GM23338 (cell line): ENCODE results near the gene SLC35F1. TPM values are rescaled to one million over a fixed set of nuclear protein-coding genes. Genes with fewer than 3 reads are reported as not detected.

Experiments used
- ATAC-seq: fragments of 200-7000 bp; cut with Tn5 transposase; 3 replicates; pipeline ENCODE4 v1.9.1; 2020
- DNase-seq: peaks from one replicate; pipeline ENCODE4 v3.0.0-alpha.2; 2015; ENCODE audit warnings: low spot score
- H2AFZ ChIP-seq: fragments of 200-600 bp; sonication (generic); 2 replicates; pipeline ENCODE4 v1.8.0; 2016; ENCODE audit warnings: antibody characterized with exemption, mild to moderate bottlenecking, moderate library complexity
- H3F3A ChIP-seq: fragments of 200-600 bp; sonication (generic); replicated peaks from 2 replicates; pipeline ENCODE4 v1.8.0; 2017; ENCODE audit warnings: antibody characterized with exemption, mixed run types, low read depth
- H3K27ac ChIP-seq: fragments of 200-600 bp; sonication (generic); 2 replicates; pipeline ENCODE4 v1.6.1; 2016; ENCODE audit warnings: low read depth
- H3K27me3 ChIP-seq: fragments of 200-600 bp; sonication (generic); 2 replicates; pipeline ENCODE4 v1.8.0; 2016; ENCODE audit warnings: mild to moderate bottlenecking, mixed run types, moderate library complexity; ENCODE audit not compliant: insufficient read depth
- H3K36me3 ChIP-seq: fragments of 200-600 bp; sonication (generic); 2 replicates; pipeline ENCODE4 v1.8.0; 2016; ENCODE audit warnings: mild to moderate bottlenecking; ENCODE audit not compliant: insufficient read depth
- H3K4me1 ChIP-seq: fragments of 200-600 bp; sonication (generic); 2 replicates; pipeline ENCODE4 v1.8.0; 2016; ENCODE audit warnings: mild to moderate bottlenecking, moderate library complexity; ENCODE audit not compliant: insufficient read depth
- H3K4me2 ChIP-seq: fragments of 200-600 bp; sonication (generic); 2 replicates; pipeline ENCODE4 v1.7.1; 2017; ENCODE audit warnings: mixed run types
- H3K4me3 ChIP-seq: fragments of 200-600 bp; sonication (generic); 2 replicates; pipeline ENCODE4 v1.6.1; 2016; ENCODE audit warnings: mixed run types
- H3K79me2 ChIP-seq: fragments of 200-600 bp; sonication (generic); replicated peaks from 2 replicates; pipeline ENCODE4 v1.8.0; 2017; ENCODE audit warnings: mild to moderate bottlenecking; ENCODE audit not compliant: insufficient read depth
- H3K9me2 ChIP-seq: fragments of 200-600 bp; sonication (generic); 2 replicates; pipeline ENCODE4 v1.8.0; 2017; ENCODE audit not compliant: insufficient read depth
- H4K20me1 ChIP-seq: fragments of 200-600 bp; sonication (generic); replicated peaks from 2 replicates; pipeline ENCODE4 v1.8.0; 2017; ENCODE audit warnings: mild to moderate bottlenecking; ENCODE audit not compliant: insufficient read depth
- H3K27ac Mint-ChIP-seq: 2 replicates; pipeline ENCODE4 v1.8.0; 2020; ENCODE audit warnings: inconsistent platforms, mild to moderate bottlenecking, moderate library complexity, mixed read lengths
- H3K27me3 Mint-ChIP-seq: 3 replicates; pipeline ENCODE4 v1.8.0; 2022; ENCODE audit warnings: low read depth, mild to moderate bottlenecking, moderate library complexity, mixed read lengths, inconsistent platforms; ENCODE audit not compliant: insufficient read depth, poor library complexity
- H3K36me3 Mint-ChIP-seq: 3 replicates; pipeline ENCODE4 v1.8.0; 2021; ENCODE audit warnings: low read depth, mild to moderate bottlenecking, inconsistent platforms, moderate library complexity, mixed read lengths
- H3K4me1 Mint-ChIP-seq: 3 replicates; pipeline ENCODE4 v1.8.0; 2020; ENCODE audit warnings: mild to moderate bottlenecking, inconsistent platforms, mixed read lengths
- H3K4me3 Mint-ChIP-seq: 3 replicates; pipeline ENCODE4 v1.8.0; 2021; ENCODE audit warnings: moderate library complexity, mild to moderate bottlenecking, inconsistent platforms, mixed read lengths
- H3K9me3 Mint-ChIP-seq: 3 replicates; pipeline ENCODE4 v1.8.0; 2020; ENCODE audit warnings: moderate library complexity, mild to moderate bottlenecking, inconsistent platforms, mixed read lengths
- CREB1 ChIP-seq: fragments of 250-450 bp; sonication (Bioruptor Pico); IDR thresholded peaks from 2 replicates; pipeline ENCODE4 v1.5.0; 2020; ENCODE audit warnings: low read depth, mild to moderate bottlenecking, moderate library complexity
- JUNB ChIP-seq: IDR thresholded peaks from one replicate; pipeline ENCODE4 v1.6.1; 2016; ENCODE audit warnings: antibody characterized with exemption; ENCODE audit not compliant: unreplicated experiment
- POLR2AphosphoS5 ChIP-seq: IDR thresholded peaks from 2 replicates; pipeline ENCODE4 v1.6.1; 2016; ENCODE audit warnings: antibody characterized with exemption, low read depth
- ZNF114 ChIP-seq: fragments of 250-450 bp; sonication (Bioruptor Pico); IDR thresholded peaks from 2 replicates; pipeline ENCODE4 v1.5.0; 2020; ENCODE audit warnings: mild to moderate bottlenecking, moderate library complexity
- polyA plus RNA-seq: library from polyadenylated mRNA; unstranded; fragments of >200 nt; fragmentation: Nextera tagmentation; extraction: Ambion mirVana; gene quantifications from 2 replicates; pipeline ENCODE4 v1.2.1, GENCODE V29; 2016
- total RNA-seq: library from RNA; depleted of rRNA; stranded (reverse); fragments of >200 nt; shearing (Covaris generic); gene quantifications from 2 replicates; pipeline ENCODE4 v1.2.3, GENCODE V29; 2014
- TF ChIP-seq, protein P1 (sequence below): IDR thresholded peaks from 2 replicates; pipeline ENCODE4 v1.6.1; 2016; ENCODE audit warnings: antibody characterized with exemption
- TF ChIP-seq, protein P2 (sequence below), 2 experiments: fragments of 200-600 bp in 1 of 2; sonication (generic) in 1 of 2; conservative IDR thresholded peaks; 2 replicates each; pipeline versions ENCODE4 v1.5.1 to v1.6.1; 2016 to 2017; ENCODE audit warnings: antibody characterized with exemption in 2 of 2, low read depth in 2 of 2, mild to moderate bottlenecking in 2 of 2, moderate library complexity in 1 of 2
- TF ChIP-seq, protein P3 (sequence below): fragments of 250-450 bp; sonication (Bioruptor Pico); IDR thresholded peaks from 2 replicates; pipeline ENCODE4 v1.5.0; 2020; ENCODE audit warnings: mild to moderate bottlenecking, moderate library complexity

Gene SLC35F1
- total and polyA plus RNA-seq, 2 experiments from 2014 or later = 3.0 to 10.3 TPM

DNA sequence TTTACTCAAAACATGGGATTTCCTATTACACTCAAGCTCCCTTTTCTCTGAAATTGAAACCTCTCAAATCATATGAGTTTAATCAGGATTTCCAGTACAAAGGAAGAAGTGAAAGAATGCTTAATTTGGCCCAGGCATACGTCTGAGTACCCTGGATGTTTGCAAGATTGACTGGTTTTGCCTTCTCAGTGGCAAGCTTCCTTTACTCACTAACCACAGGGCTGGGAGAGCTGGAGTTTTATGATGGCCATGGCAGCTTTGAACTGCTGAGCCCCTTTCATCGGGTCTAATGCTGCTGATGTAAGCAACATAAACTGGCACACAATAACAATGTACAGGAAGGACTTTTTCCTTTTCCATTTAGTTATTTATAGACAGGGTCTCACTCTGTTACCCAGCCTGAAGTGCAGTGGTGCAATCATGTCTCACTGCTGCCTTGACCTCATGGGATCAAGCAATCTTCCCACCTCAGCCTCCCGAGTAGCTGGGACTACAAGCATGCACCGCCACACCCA is 194.8 kb downstream of the SLC35F1 start (continued):
- no peak for TF ChIP-seq ZNF114 (CRISPR knock-in tag)

DNA sequence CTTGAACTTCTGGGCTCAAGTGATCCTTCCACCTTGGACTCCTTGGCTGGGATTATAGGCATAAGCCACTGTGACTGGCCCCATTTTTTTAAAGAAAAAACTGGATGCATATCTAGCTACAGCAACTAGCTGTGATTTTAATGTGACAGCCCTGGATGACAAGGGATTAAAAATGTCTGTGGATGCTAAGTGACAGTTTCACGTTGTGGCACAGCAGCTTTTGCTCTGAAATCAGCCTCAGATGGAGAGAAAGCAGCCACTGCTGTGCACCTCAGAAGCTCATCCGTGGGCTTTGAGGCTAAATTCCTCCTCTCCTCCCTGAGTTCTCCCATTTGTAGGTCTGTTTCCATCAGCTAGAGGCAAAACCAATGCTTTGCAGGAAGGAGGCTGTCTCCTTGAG is 195.3 kb downstream of the SLC35F1 start:
- Histone ChIP-seq H2AFZ (no peak overlapping the region), H3K36me3 (peaks cover 8% of the 10 kb centered on the region), H3F3A (no peaks in the 10 kb centered on the region), H3K79me2 (no peaks in the 10 kb centered on the region), H3K4me3 (no peak overlapping the region), H3K9me2 (no peaks in the 10 kb centered on the region; the same call in 1 of the 2 replicates), H3K4me2 (no peak overlapping the region), H3K27ac (no peak overlapping the region), H3K27me3 (no peaks in the 10 kb centered on the region), H4K20me1 (no peaks in the 10 kb centered on the region), H3K4me1 (0 out of 2 replicates have a peak, but pooled peaks cover 4% of the 10 kb centered on the region)
- no peak overlapping the region for H3K4me3 Mint-ChIP-seq
- peaks cover 10% of the 10 kb centered on the region for H3K4me1 Mint-ChIP-seq
- ATAC-seq (no peak), DNase-seq (no peak)
- H3K27me3 Mint-ChIP-seq = no peaks in the 10 kb centered on the region
- H3K36me3 Mint-ChIP-seq = peaks cover 22% of the 10 kb centered on the region; the same call in 2 of the 3 replicates
- H3K9me3 Mint-ChIP-seq = peaks cover 31% of the 10 kb centered on the region
- TF ChIP-seq, protein P1, sequence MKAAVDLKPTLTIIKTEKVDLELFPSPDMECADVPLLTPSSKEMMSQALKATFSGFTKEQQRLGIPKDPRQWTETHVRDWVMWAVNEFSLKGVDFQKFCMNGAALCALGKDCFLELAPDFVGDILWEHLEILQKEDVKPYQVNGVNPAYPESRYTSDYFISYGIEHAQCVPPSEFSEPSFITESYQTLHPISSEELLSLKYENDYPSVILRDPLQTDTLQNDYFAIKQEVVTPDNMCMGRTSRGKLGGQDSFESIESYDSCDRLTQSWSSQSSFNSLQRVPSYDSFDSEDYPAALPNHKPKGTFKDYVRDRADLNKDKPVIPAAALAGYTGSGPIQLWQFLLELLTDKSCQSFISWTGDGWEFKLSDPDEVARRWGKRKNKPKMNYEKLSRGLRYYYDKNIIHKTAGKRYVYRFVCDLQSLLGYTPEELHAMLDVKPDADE = no peak
- TF ChIP-seq JUNB = no peak
- no peak for TF ChIP-seq CREB1 (CRISPR knock-in tag)
- no peak for TF ChIP-seq POLR2AphosphoS5
- TF ChIP-seq, protein P2, sequence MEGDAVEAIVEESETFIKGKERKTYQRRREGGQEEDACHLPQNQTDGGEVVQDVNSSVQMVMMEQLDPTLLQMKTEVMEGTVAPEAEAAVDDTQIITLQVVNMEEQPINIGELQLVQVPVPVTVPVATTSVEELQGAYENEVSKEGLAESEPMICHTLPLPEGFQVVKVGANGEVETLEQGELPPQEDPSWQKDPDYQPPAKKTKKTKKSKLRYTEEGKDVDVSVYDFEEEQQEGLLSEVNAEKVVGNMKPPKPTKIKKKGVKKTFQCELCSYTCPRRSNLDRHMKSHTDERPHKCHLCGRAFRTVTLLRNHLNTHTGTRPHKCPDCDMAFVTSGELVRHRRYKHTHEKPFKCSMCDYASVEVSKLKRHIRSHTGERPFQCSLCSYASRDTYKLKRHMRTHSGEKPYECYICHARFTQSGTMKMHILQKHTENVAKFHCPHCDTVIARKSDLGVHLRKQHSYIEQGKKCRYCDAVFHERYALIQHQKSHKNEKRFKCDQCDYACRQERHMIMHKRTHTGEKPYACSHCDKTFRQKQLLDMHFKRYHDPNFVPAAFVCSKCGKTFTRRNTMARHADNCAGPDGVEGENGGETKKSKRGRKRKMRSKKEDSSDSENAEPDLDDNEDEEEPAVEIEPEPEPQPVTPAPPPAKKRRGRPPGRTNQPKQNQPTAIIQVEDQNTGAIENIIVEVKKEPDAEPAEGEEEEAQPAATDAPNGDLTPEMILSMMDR (conservative IDR thresholded peaks at IDR 0.05; ENCODE audit: low read depth in 2 of 2) = no peak
- no peak overlapping the region for H3K27ac Mint-ChIP-seq

DNA sequence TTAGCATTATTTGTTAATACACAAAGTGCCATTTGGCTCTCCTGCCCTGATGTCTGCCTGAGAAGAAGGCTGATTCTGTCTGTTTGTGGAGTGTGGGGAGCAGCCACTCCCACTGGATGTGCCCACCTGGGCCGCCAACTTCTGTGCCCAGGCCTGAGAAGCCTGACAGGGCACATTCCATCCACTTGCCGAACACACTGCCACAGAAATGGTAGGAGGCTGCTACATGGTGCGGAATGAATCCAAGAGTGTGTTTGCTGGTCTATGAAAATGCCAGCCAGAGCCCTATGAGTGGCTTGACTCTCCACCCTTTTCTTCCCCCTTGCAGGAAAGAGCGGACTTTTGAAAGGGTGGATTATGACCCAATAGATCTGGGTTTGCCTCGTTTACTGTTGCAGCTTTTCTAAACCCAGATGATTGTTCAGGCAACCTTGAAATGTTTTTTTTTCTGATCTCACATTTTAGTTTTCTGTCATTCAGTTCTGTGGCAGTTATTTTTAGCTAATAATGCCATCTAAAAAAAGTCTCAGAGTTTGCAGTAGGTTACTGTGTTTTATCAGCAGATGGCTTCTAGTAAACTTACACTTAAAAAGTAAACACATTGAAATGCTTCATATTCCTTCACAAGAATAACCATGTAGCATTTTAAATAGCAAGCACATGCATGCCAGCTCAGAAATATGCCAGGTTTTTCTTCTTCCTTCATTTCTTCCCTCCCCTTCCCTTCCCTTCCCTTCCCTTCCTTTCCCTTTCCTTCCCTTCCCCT is 196.5 kb downstream of the SLC35F1 start:
- Histone ChIP-seq H3K9me2 (no peaks in the 10 kb centered on the region; the same call in 1 of the 2 replicates), H3F3A (no peaks in the 10 kb centered on the region), H3K4me2 (no peak overlapping the region), H3K27ac (no peak overlapping the region), H4K20me1 (no peaks in the 10 kb centered on the region), H3K79me2 (no peaks in the 10 kb centered on the region), H3K4me1 (0 out of 2 replicates have a peak, but pooled peaks cover 4% of the 10 kb centered on the region), H3K4me3 (no peak overlapping the region), H2AFZ (no peak overlapping the region), H3K36me3 (peaks cover 8% of the 10 kb centered on the region), H3K27me3 (no peaks in the 10 kb centered on the region)
- Mint-ChIP-seq H3K4me3 (no peak overlapping the region), H3K36me3 (peaks cover 22% of the 10 kb centered on the region; the same call in 2 of the 3 replicates), H3K27me3 (no peaks in the 10 kb centered on the region), H3K9me3 (peaks cover 29% of the 10 kb centered on the region), H3K4me1 (peaks cover 10% of the 10 kb centered on the region), H3K27ac (no peak overlapping the region)
- ATAC-seq (no peak), DNase-seq (no peak)
- TF ChIP-seq, protein P3, sequence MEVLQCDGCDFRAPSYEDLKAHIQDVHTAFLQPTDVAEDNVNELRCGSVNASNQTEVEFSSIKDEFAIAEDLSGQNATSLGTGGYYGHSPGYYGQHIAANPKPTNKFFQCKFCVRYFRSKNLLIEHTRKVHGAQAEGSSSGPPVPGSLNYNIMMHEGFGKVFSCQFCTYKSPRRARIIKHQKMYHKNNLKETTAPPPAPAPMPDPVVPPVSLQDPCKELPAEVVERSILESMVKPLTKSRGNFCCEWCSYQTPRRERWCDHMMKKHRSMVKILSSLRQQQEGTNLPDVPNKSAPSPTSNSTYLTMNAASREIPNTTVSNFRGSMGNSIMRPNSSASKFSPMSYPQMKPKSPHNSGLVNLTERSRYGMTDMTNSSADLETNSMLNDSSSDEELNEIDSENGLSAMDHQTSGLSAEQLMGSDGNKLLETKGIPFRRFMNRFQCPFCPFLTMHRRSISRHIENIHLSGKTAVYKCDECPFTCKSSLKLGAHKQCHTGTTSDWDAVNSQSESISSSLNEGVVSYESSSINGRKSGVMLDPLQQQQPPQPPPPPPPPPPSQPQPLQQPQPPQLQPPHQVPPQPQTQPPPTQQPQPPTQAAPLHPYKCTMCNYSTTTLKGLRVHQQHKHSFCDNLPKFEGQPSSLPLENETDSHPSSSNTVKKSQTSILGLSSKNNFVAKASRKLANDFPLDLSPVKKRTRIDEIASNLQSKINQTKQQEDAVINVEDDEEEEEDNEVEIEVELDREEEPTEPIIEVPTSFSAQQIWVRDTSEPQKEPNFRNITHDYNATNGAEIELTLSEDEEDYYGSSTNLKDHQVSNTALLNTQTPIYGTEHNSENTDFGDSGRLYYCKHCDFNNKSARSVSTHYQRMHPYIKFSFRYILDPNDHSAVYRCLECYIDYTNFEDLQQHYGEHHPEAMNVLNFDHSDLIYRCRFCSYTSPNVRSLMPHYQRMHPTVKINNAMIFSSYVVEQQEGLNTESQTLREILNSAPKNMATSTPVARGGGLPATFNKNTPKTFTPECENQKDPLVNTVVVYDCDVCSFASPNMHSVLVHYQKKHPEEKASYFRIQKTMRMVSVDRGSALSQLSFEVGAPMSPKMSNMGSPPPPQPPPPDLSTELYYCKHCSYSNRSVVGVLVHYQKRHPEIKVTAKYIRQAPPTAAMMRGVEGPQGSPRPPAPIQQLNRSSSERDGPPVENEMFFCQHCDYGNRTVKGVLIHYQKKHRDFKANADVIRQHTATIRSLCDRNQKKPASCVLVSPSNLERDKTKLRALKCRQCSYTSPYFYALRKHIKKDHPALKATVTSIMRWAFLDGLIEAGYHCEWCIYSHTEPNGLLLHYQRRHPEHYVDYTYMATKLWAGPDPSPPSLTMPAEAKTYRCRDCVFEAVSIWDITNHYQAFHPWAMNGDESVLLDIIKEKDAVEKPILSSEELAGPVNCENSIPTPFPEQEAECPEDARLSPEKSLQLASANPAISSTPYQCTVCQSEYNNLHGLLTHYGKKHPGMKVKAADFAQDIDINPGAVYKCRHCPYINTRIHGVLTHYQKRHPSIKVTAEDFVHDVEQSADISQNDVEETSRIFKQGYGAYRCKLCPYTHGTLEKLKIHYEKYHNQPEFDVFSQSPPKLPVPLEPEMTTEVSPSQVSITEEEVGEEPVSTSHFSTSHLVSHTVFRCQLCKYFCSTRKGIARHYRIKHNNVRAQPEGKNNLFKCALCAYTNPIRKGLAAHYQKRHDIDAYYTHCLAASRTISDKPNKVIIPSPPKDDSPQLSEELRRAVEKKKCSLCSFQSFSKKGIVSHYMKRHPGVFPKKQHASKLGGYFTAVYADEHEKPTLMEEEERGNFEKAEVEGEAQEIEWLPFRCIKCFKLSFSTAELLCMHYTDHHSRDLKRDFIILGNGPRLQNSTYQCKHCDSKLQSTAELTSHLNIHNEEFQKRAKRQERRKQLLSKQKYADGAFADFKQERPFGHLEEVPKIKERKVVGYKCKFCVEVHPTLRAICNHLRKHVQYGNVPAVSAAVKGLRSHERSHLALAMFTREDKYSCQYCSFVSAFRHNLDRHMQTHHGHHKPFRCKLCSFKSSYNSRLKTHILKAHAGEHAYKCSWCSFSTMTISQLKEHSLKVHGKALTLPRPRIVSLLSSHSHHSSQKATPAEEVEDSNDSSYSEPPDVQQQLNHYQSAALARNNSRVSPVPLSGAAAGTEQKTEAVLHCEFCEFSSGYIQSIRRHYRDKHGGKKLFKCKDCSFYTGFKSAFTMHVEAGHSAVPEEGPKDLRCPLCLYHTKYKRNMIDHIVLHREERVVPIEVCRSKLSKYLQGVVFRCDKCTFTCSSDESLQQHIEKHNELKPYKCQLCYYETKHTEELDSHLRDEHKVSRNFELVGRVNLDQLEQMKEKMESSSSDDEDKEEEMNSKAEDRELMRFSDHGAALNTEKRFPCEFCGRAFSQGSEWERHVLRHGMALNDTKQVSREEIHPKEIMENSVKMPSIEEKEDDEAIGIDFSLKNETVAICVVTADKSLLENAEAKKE (CRISPR knock-in tag) = no peak
